NCI-H1694 (cell line): ENCODE results near the gene CD40LG.

ENCODE experiments used
- DNase-seq: peaks from one replicate; lab custom pipeline; 2025; lab: John Stamatoyannopoulos, UW

CD40LG gene

DNA sequence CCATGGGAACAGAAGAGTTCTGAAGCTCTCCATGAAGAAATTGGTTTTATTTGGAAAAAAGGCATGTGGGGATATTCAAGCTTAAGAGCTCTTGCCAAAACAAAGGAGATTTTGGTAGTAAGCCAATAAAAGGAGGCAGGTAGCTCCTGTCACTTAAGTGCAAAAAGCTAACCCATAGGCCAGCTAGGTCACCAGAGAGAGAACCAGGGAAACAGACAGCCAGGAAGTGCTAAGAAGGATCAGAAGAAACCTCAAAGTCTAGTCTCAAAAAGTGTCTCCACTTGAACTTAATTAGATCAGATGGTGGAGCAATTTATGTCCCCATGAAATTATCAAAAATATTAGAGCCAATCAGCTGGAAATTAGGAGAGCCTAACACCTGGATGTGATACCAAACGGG lies 49.2 kb downstream of the CD40LG start:
- DNase-seq = no peak

GRCh38 chrX:136708348-136708747 lies 60.4 kb downstream of the CD40LG start:
- DNase-seq = no peak
